DOHH2 (cell line): Measurements from ENCODE around the gene SPOUT1.
"Not testable (repeated sequence)": the region's sequence is repeated elsewhere in the genome, so short reads cannot be mapped to it uniquely, and the experiment has no call there.

Experiments used
- H3F3A ChIP-seq: fragments of 200-600 bp; sonication (generic), shearing (Covaris generic); 2 replicates; pipeline ENCODE4 v1.6.0; 2016; ENCODE audit warnings: antibody characterized with exemption, mild to moderate bottlenecking; ENCODE audit not compliant: control insufficient read depth, insufficient read depth
- H3K27ac ChIP-seq: fragments of 200-600 bp; sonication (generic); 2 replicates; pipeline ENCODE4 v1.5.1; 2014; ENCODE audit warnings: low read depth, mild to moderate bottlenecking, low read length, moderate library complexity
- H3K27me3 ChIP-seq: fragments of 200-600 bp; sonication (generic); 2 replicates; pipeline ENCODE4 v1.6.1; 2014; ENCODE audit warnings: mild to moderate bottlenecking, low read length, mixed read lengths; ENCODE audit not compliant: control insufficient read depth
- H3K36me3 ChIP-seq: fragments of 200-600 bp; sonication (generic); 2 replicates; pipeline ENCODE4 v1.6.1; 2014; ENCODE audit warnings: mild to moderate bottlenecking, low read length, moderate library complexity, mixed read lengths; ENCODE audit not compliant: control insufficient read depth
- H3K4me1 ChIP-seq: fragments of 200-600 bp; sonication (generic); 2 replicates; pipeline ENCODE4 v1.6.1; 2014; ENCODE audit warnings: mild to moderate bottlenecking, low read length, mixed read lengths; ENCODE audit not compliant: control insufficient read depth
- H3K4me2 ChIP-seq: fragments of 200-600 bp; sonication (generic); 2 replicates; pipeline ENCODE4 v1.6.0; 2014; ENCODE audit warnings: mild to moderate bottlenecking, low read length, moderate library complexity
- H3K4me3 ChIP-seq: fragments of 200-600 bp; sonication (generic); 2 replicates; pipeline ENCODE4 v1.5.1; 2014; ENCODE audit warnings: mild to moderate bottlenecking, low read length, mixed read lengths
- H3K79me2 ChIP-seq: fragments of 200-600 bp; sonication (generic); 2 replicates; pipeline ENCODE4 v1.6.1; 2014; ENCODE audit warnings: mild to moderate bottlenecking, low read length, mixed read lengths; ENCODE audit not compliant: control insufficient read depth
- H3K9me2 ChIP-seq: fragments of 200-600 bp; sonication (generic); replicated peaks from 2 replicates; pipeline ENCODE4 v1.6.1; 2014; ENCODE audit warnings: mild to moderate bottlenecking, low read length, mixed read lengths; ENCODE audit not compliant: control insufficient read depth
- H3K9me3 ChIP-seq: fragments of 200-600 bp; sonication (generic); 2 replicates; pipeline ENCODE4 v1.6.1; 2014; ENCODE audit warnings: antibody characterized with exemption, low read length, mixed read lengths; ENCODE audit not compliant: control insufficient read depth, insufficient read depth
- H4K20me1 ChIP-seq: fragments of 200-600 bp; sonication (generic); 2 replicates; pipeline ENCODE4 v1.6.0; 2014; ENCODE audit warnings: low read depth, mild to moderate bottlenecking, antibody characterized with exemption, low read length, moderate library complexity; ENCODE audit not compliant: control insufficient read depth, insufficient read depth
- CTCF ChIP-seq: fragments of 200-600 bp; sonication (generic); IDR thresholded peaks from one replicate; pipeline ENCODE4 v1.5.1; 2014; ENCODE audit warnings: antibody characterized with exemption, mild to moderate bottlenecking, low read depth, low read length; ENCODE audit not compliant: poor library complexity, severe bottlenecking
- EZH2phosphoT487 ChIP-seq: fragments of 200-600 bp; sonication (generic); IDR thresholded peaks from 2 replicates; pipeline ENCODE4 v1.6.1; 2017; ENCODE audit warnings: borderline replicate concordance, mild to moderate bottlenecking, antibody characterized with exemption, low read length, moderate library complexity, mixed read lengths

SPOUT1 gene

GRCh38 chr9:128829477-128830251 lies at the start of gene SPOUT1:
Gene SPOUT1, minus strand, starts transcription at chr9:128829794. Its CDS starts 14 bp downstream, at chr9:128829780.
- peaks cover 34% of the 10 kb centered on the region for H3K36me3 ChIP-seq
- H3F3A ChIP-seq: no peaks in the 10 kb centered on the region
- no peaks in the 10 kb centered on the region for H4K20me1 ChIP-seq
- H3K79me2 ChIP-seq: peaks cover 24% of the 10 kb centered on the region
- no peaks in the 10 kb centered on the region for H3K9me2 ChIP-seq
- no peak for TF ChIP-seq CTCF
- no peak for TF ChIP-seq EZH2phosphoT487
- H3K27ac ChIP-seq: peak within 1 kb of the TSS; percentile 16; the same call in 1 of the 2 replicates
- H3K4me1 ChIP-seq: peaks cover 13% of the 10 kb centered on the region
- no peaks in the 10 kb centered on the region for H3K27me3 ChIP-seq
- no peaks in the 10 kb centered on the region for H3K9me3 ChIP-seq
- H3K4me2 ChIP-seq: peak within 1 kb of the TSS; percentile 73
- H3K4me3 ChIP-seq: peak within 1 kb of the TSS; percentile 76

- Histone ChIP-seq H3K79me2 (peaks cover 65% of the 10 kb centered on the region), H3K27ac (no peak overlapping the region), H3K36me3 (peaks cover 6% of the 10 kb centered on the region; the same call in 1 of the 2 replicates), H3K4me2 (no peak overlapping the region), H3K9me2 (no peaks in the 10 kb centered on the region), H3K27me3 (no peaks in the 10 kb centered on the region), H4K20me1 (no peaks in the 10 kb centered on the region), H3K4me3 (no peak overlapping the region), H3K9me3 (no peaks in the 10 kb centered on the region), H3K4me1 (peaks cover 18% of the 10 kb centered on the region), H3F3A (peaks cover 6% of the 10 kb centered on the region)
- TF ChIP-seq CTCF: no peak
These were observed 48.3 kb upstream of the SPOUT1 start for GRCh38 chr9:128877852-128878251.

GRCh38 chr9:128870941-128871265 lies 41.3 kb upstream of the SPOUT1 start:
- H3K4me2 ChIP-seq, H3K9me3 ChIP-seq, H3K9me2 ChIP-seq, H3F3A ChIP-seq, H3K4me3 ChIP-seq, H3K27me3 ChIP-seq, H3K27ac ChIP-seq, H4K20me1 ChIP-seq, H3K4me1 ChIP-seq: not testable (repeated sequence)
- peaks cover 13% of the 10 kb centered on the region for H3K36me3 ChIP-seq
- H3K79me2 ChIP-seq: peaks cover 25% of the 10 kb centered on the region

- Histone ChIP-seq H3K4me1 (no peaks in the 10 kb centered on the region), H3K9me2 (no peaks in the 10 kb centered on the region), H3K4me2 (no peak overlapping the region), H3K4me3 (no peak overlapping the region), H3K27ac (no peak overlapping the region), H3K9me3 (no peaks in the 10 kb centered on the region), H3K27me3 (no peaks in the 10 kb centered on the region), H3F3A (no peaks in the 10 kb centered on the region; the same call in 1 of the 2 replicates), H3K36me3 (peaks cover 13% of the 10 kb centered on the region), H3K79me2 (peaks cover 20% of the 10 kb centered on the region), H4K20me1 (no peaks in the 10 kb centered on the region)
- TF ChIP-seq EZH2phosphoT487: no peak
- TF ChIP-seq CTCF: no peak
These were observed 40.7 kb upstream of the SPOUT1 start for GRCh38 chr9:128870128-128870940.
